PC-3 (cell line): Measurements from ENCODE around the gene AIRE. TPM values are rescaled to one million over a fixed set of nuclear protein-coding genes. Genes with fewer than 3 reads are reported as not detected.

Experiments used
- ATAC-seq: fragments of 200-7000 bp; cut with Tn5 transposase; 2 replicates; pipeline ENCODE4 v1.9.1; 2020; ENCODE audit warnings: mild to moderate bottlenecking, moderate library complexity
- BruUV-seq: library from RNA; stranded (reverse); fragments of 400-500 nt; replicated peaks from 2 replicates; lab custom pipeline; 2021; lab: Mats Ljungman, UMichigan
- CTCF ChIA-PET: fragments of 300-600 bp; sonication (Branson Sonifier 250); formaldehyde crosslinking; loops from one replicate; lab custom pipeline; 2022; ENCODE audit warnings: antibody characterized with exemption; lab: Charles Lee
- POLR2A ChIA-PET: fragments of 300-600 bp; sonication (Branson Sonifier 250); formaldehyde crosslinking; loops from one replicate; lab custom pipeline; 2022; ENCODE audit warnings: antibody characterized with exemption; ENCODE audit not compliant: unreplicated experiment; lab: Charles Lee
- DNase-seq: peaks from one replicate; pipeline ENCODE4 v3.0.0-alpha.2; 2015
- H2AFZ ChIP-seq: fragments of 300-600 bp; sonication (generic); 2 replicates; pipeline ENCODE4 v1.6.0; 2016; ENCODE audit warnings: antibody characterized with exemption, low read length
- H3F3A ChIP-seq: fragments of 300-600 bp; sonication (generic); one replicate; pipeline ENCODE4 v1.6.0; 2017; ENCODE audit warnings: antibody characterized with exemption, low read length, control low read depth, mild to moderate bottlenecking; ENCODE audit not compliant: unreplicated experiment
- H3K27ac ChIP-seq: fragments of 300-600 bp; sonication (generic); 2 replicates; pipeline ENCODE4 v1.5.1; 2016; ENCODE audit warnings: mild to moderate bottlenecking, low read length
- H3K27me3 ChIP-seq: fragments of 300-600 bp; sonication (generic); 2 replicates; pipeline ENCODE4 v1.6.1; 2016; ENCODE audit warnings: low read length, mixed read lengths
- H3K36me3 ChIP-seq: fragments of 300-600 bp; sonication (generic); 2 replicates; pipeline ENCODE4 v1.6.1; 2016; ENCODE audit warnings: low read depth, mixed run types, low read length, mixed read lengths
- H3K4me1 ChIP-seq: fragments of 300-600 bp; sonication (generic); 2 replicates; pipeline ENCODE4 v1.5.1; 2016; ENCODE audit warnings: low read length; ENCODE audit not compliant: insufficient read depth
- H3K4me2 ChIP-seq: fragments of 300-600 bp; sonication (generic); 2 replicates; pipeline ENCODE4 v1.6.0; 2016; ENCODE audit warnings: low read length
- H3K4me3 ChIP-seq: fragments of 300-600 bp; sonication (generic); 2 replicates; pipeline ENCODE4 v1.5.1; 2016; ENCODE audit warnings: mild to moderate bottlenecking, low read length, mixed read lengths
- H3K79me2 ChIP-seq: fragments of 300-600 bp; sonication (generic); 2 replicates; pipeline ENCODE4 v1.6.1; 2017; ENCODE audit warnings: low read length, mixed read lengths
- H3K9ac ChIP-seq: fragments of 300-600 bp; sonication (generic); 2 replicates; pipeline ENCODE4 v1.6.0; 2016; ENCODE audit warnings: mild to moderate bottlenecking, low read length
- H3K9me2 ChIP-seq: fragments of 300-600 bp; sonication (generic); replicated peaks from 2 replicates; pipeline ENCODE4 v1.6.1; 2016; ENCODE audit warnings: mixed run types, low read length, mixed read lengths
- H3K9me3 ChIP-seq: fragments of 300-600 bp; sonication (generic); 2 replicates; pipeline ENCODE4 v1.6.1; 2016; ENCODE audit warnings: low read length, mixed read lengths
- H4K20me1 ChIP-seq: fragments of 300-600 bp; sonication (generic); 2 replicates; pipeline ENCODE4 v1.6.1; 2016; ENCODE audit warnings: low read length, mixed read lengths
- EZH2 ChIP-seq: fragments of 300-600 bp; sonication (generic); IDR thresholded peaks from one replicate; pipeline ENCODE4 v1.6.1; 2017; ENCODE audit warnings: antibody characterized with exemption, mild to moderate bottlenecking, low read length; ENCODE audit not compliant: unreplicated experiment
- EZH2phosphoT487 ChIP-seq: fragments of 300-600 bp; sonication (generic); IDR thresholded peaks from 2 replicates; pipeline ENCODE4 v1.6.1; 2018; ENCODE audit warnings: mild to moderate bottlenecking, antibody characterized with exemption, low read length, borderline replicate concordance
- intact Hi-C: fragments of 100-400 bp; cut with micrococcal nuclease; formaldehyde crosslinking; loops from 2 replicates; pipeline ENCODE4 v1.9.0; 2023
- total RNA-seq: library from RNA; depleted of rRNA; stranded (reverse); fragments of >200 nt; gene quantifications from 2 replicates; pipeline ENCODE4 v1.2.3, GENCODE V29; 2014
- TF ChIP-seq, protein P1 (sequence below): fragments of 300-600 bp; sonication (generic); conservative IDR thresholded peaks from 2 replicates; pipeline ENCODE4 v1.5.1; 2017; ENCODE audit warnings: antibody characterized with exemption, low read depth, mild to moderate bottlenecking, low read length

Gene AIRE
- total RNA-seq, 1 experiment from 2014 or later: not detected

DNA sequence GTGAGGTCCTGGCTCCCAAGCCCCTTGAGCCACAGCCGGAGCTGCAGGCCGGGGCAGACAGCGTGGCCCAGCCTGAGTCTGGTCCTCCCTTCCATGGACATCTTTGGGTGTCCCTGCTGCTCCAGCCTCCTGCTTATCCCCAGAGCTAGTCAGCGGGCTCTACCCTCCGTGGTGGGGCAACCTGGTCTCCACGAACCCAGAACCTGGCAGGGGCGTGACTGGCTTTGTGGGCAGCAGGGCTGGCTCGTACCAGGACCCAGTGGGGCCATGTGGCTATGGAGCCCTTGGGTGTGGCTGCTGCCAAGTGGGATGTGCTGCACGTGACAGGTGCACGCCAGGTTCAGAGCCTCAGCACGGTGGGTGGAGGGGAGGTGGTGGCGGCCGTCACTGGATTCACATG, 35.2 kb downstream of the AIRE start:
- H3K9me2 ChIP-seq: no peaks in the 10 kb centered on the region
- ATAC-seq: no peak
- no peaks in the 10 kb centered on the region for H3K9me3 ChIP-seq
- TF ChIP-seq EZH2phosphoT487 (no peak), EZH2 (no peak)
- TF ChIP-seq, protein P1, sequence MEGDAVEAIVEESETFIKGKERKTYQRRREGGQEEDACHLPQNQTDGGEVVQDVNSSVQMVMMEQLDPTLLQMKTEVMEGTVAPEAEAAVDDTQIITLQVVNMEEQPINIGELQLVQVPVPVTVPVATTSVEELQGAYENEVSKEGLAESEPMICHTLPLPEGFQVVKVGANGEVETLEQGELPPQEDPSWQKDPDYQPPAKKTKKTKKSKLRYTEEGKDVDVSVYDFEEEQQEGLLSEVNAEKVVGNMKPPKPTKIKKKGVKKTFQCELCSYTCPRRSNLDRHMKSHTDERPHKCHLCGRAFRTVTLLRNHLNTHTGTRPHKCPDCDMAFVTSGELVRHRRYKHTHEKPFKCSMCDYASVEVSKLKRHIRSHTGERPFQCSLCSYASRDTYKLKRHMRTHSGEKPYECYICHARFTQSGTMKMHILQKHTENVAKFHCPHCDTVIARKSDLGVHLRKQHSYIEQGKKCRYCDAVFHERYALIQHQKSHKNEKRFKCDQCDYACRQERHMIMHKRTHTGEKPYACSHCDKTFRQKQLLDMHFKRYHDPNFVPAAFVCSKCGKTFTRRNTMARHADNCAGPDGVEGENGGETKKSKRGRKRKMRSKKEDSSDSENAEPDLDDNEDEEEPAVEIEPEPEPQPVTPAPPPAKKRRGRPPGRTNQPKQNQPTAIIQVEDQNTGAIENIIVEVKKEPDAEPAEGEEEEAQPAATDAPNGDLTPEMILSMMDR: no peak
- H3K9ac ChIP-seq: no peak overlapping the region
- ChIA-PET CTCF (no interaction called here), POLR2A (no interaction called here)
- DNase-seq: no peak
- peaks cover 11% of the 10 kb centered on the region for H3K36me3 ChIP-seq
- H3F3A ChIP-seq: no peaks in the 10 kb centered on the region
- no TSS peak for BruUV-seq
- intact Hi-C loops: no loop called here
- no peak overlapping the region for H2AFZ ChIP-seq
- H3K4me2 ChIP-seq: no peak overlapping the region
- no peak overlapping the region for H3K27ac ChIP-seq
- no peaks in the 10 kb centered on the region for H3K27me3 ChIP-seq
- no peak overlapping the region for H3K4me3 ChIP-seq
- H4K20me1 ChIP-seq: no peaks in the 10 kb centered on the region
- no peaks in the 10 kb centered on the region for H3K4me1 ChIP-seq
- H3K79me2 ChIP-seq: no peaks in the 10 kb centered on the region

DNA sequence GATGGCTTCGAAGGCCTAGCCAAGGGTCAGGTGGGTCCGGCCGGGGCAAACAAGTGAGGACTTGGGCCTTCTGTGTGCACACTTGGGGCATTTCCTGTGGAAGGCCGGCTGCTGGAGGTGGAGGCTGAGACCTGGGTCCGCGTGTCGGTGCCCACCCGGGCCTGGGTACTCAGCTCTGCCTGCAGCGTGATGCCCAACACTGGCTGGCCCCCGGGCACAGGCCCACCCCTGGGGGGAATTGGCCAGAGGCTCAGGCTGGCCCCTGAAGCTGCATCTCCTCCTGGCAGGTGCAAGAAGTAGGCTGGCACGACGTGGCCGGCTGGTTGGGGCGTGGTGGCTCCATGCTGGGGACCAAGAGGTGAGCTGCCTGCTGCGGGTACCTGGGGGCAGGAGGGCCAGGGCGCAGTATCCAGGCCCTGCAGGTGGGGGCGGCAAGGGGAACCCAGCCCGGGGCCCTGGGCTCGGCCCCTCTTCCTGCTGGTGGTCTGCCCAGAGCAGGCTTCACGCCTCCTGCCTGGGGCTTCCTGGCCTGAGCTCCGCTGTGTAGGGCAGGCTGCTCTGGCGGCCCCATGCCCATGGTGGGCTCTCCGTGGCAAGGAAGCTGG, 36.3 kb downstream of the AIRE start:
- H3K27ac ChIP-seq: no peak overlapping the region
- H4K20me1 ChIP-seq: no peaks in the 10 kb centered on the region
- H3K4me3 ChIP-seq: no peak overlapping the region
- DNase-seq (no peak), ATAC-seq (no peak)
- no peaks in the 10 kb centered on the region for H3F3A ChIP-seq
- H3K9me2 ChIP-seq: no peaks in the 10 kb centered on the region
- intact Hi-C loops: no loop called here
- H3K4me2 ChIP-seq: no peak overlapping the region
- no peak overlapping the region for H2AFZ ChIP-seq
- H3K27me3 ChIP-seq: no peaks in the 10 kb centered on the region
- no TSS peak for BruUV-seq
- CTCF ChIA-PET: no interaction called here
- H3K9me3 ChIP-seq: no peaks in the 10 kb centered on the region
- no peak overlapping the region for H3K9ac ChIP-seq
- H3K79me2 ChIP-seq: no peaks in the 10 kb centered on the region
- POLR2A ChIA-PET: no interaction called here
- H3K4me1 ChIP-seq: no peaks in the 10 kb centered on the region
- TF ChIP-seq EZH2 (no peak), EZH2phosphoT487 (no peak)
- TF ChIP-seq, protein P1: no peak
- H3K36me3 ChIP-seq: peaks cover 11% of the 10 kb centered on the region

DNA sequence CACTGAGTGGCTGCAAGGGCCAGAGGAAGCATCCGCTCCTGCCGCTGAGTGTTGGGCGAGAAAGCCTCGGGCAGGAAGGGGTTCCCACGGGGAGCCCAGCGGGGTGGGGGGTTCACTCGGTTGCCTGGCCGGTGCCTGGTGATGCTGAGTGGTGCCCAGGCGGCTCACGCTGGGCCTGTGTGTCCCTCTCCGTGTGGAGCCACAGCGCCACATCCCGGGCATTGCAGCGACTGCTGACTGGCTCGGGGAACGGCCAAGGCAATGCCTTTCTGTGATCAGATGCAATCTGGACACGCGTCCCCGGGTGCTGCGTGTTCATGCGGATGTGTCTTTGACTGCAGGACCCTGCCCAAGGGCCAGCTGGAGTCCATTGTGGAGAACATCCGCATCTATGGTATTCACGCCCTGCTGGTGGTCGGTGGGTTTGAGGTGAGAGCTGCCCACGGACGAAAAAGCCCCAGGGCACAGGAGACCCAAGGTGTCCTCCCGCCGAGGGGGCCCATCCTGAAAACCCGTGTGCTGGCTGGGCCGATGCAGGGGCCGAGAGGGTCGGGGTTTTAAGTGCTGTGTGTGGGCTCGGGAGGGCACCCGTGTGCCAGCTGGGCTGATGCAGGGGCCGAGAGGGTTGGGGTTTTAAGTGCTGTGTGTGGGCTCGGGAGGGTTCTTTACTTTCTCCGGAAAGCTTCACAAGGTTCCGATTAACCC, 37.1 kb downstream of the AIRE start:
- ChIA-PET CTCF (no interaction called here), POLR2A (no interaction called here)
- no peak for ATAC-seq
- peaks cover 11% of the 10 kb centered on the region for H3K36me3 ChIP-seq
- no peaks in the 10 kb centered on the region for H3K27me3 ChIP-seq
- no TSS peak for BruUV-seq
- no peaks in the 10 kb centered on the region for H4K20me1 ChIP-seq
- DNase-seq: no peak
- H3K79me2 ChIP-seq: no peaks in the 10 kb centered on the region
- no peaks in the 10 kb centered on the region for H3F3A ChIP-seq
- no peaks in the 10 kb centered on the region for H3K4me1 ChIP-seq
- intact Hi-C loops: no loop called here
- no peak overlapping the region for H3K27ac ChIP-seq
- no peak overlapping the region for H3K9ac ChIP-seq
- H3K4me3 ChIP-seq: no peak overlapping the region
- H3K4me2 ChIP-seq: no peak overlapping the region
- TF ChIP-seq EZH2phosphoT487: no peak
- TF ChIP-seq EZH2: no peak
- TF ChIP-seq, protein P1: no peak
- no peaks in the 10 kb centered on the region for H3K9me3 ChIP-seq
- H3K9me2 ChIP-seq: no peaks in the 10 kb centered on the region
- H2AFZ ChIP-seq: no peak overlapping the region
